Measurements from ENCODE around the gene PPP1R3A.

DNA sequence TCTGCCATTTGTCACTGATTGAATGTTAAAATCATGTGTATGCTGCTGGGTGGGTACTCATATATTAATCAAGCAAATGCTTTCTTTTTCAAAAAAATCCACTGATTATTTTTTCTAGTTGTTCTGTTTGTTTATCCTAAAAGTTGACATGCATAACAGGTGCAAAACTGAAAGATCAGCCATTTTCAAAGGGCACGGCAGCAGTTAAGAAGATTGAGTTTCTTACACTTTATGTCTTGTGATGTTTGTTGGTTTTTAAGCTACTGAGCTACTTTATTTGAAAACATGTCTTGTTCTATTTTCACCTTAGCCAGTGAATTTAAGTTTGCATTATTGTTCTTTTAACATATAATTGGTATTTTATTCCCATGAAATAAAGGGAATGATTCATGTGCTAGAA lies 45.8 kb downstream of the PPP1R3A start:
- TF ChIP-seq GATA2 (IDR thresholded peaks at IDR 0.05; ENCODE audit: low read depth, low read length): no peak
- TF ChIP-seq GATA3 (IDR thresholded peaks at IDR 0.05; ENCODE audit: low read depth, low read length): no peak
